Naive B cell (primary cell): Measurements from ENCODE around the gene ITIH3. TPM values are rescaled to one million over a fixed set of nuclear protein-coding genes. Genes with fewer than 3 reads are reported as not detected.
A peak's percentile ranks its signal among the peaks of the same experiment; 100 is the strongest.

Experiments used
- ATAC-seq, 2 donors: fragments of 150-1000 bp; cut with Tn5 transposase; 2 replicates each; pipeline ENCODE4 v1.10.0; 2021; ENCODE audit warnings: low read depth in 2 of 2, mild to moderate bottlenecking in 2 of 2, moderate library complexity in 2 of 2
- DNase-seq: peaks from one replicate; pipeline ENCODE4 v3.0.0; 2022
- H3K27ac Mint-ChIP-seq, 6 donors: one replicate each; pipeline ENCODE4 v1.8.0; 2020 to 2022; ENCODE audit warnings: mild to moderate bottlenecking in 6 of 6, mixed read lengths in 6 of 6, moderate library complexity in 5 of 6, inconsistent platforms in 2 of 6
- H3K27me3 Mint-ChIP-seq, 3 donors: one replicate each; pipeline ENCODE4 v1.8.0; 2021 to 2022; ENCODE audit warnings: mixed read lengths in 3 of 3, mild to moderate bottlenecking in 1 of 3
- H3K36me3 Mint-ChIP-seq, 2 donors: one replicate each; pipeline ENCODE4 v1.8.0; 2020 to 2022; ENCODE audit warnings: mixed read lengths in 2 of 2, inconsistent platforms in 1 of 2, mild to moderate bottlenecking in 1 of 2
- H3K4me1 Mint-ChIP-seq, 3 donors: one replicate each; pipeline ENCODE4 v1.8.0; 2020 to 2022; ENCODE audit warnings: mixed read lengths in 3 of 3, inconsistent platforms in 1 of 3, mild to moderate bottlenecking in 1 of 3, moderate library complexity in 1 of 3
- H3K4me3 Mint-ChIP-seq, 8 donors: one replicate each; pipeline ENCODE4 v1.8.0; 2020 to 2022; ENCODE audit warnings: mild to moderate bottlenecking in 8 of 8, mixed read lengths in 8 of 8, moderate library complexity in 8 of 8, inconsistent platforms in 2 of 8
- H3K9me3 Mint-ChIP-seq, 7 donors: one replicate each; pipeline ENCODE4 v1.8.0; 2020 to 2022; ENCODE audit warnings: mixed read lengths in 7 of 7, mild to moderate bottlenecking in 5 of 7, inconsistent platforms in 2 of 7, moderate library complexity in 1 of 7
- polyA plus RNA-seq, 6 donors: library from polyadenylated mRNA; unstranded; fragments of 300-500 nt; fragmentation: Illumina TruSeq; gene quantifications; one replicate each; pipeline ENCODE4 v1.2.3, GENCODE V29; 2021; ENCODE audit warnings: low read depth in 6 of 6

Gene ITIH3
- polyA plus RNA-seq, 6 donors from 2014 or later: not detected

DNA sequence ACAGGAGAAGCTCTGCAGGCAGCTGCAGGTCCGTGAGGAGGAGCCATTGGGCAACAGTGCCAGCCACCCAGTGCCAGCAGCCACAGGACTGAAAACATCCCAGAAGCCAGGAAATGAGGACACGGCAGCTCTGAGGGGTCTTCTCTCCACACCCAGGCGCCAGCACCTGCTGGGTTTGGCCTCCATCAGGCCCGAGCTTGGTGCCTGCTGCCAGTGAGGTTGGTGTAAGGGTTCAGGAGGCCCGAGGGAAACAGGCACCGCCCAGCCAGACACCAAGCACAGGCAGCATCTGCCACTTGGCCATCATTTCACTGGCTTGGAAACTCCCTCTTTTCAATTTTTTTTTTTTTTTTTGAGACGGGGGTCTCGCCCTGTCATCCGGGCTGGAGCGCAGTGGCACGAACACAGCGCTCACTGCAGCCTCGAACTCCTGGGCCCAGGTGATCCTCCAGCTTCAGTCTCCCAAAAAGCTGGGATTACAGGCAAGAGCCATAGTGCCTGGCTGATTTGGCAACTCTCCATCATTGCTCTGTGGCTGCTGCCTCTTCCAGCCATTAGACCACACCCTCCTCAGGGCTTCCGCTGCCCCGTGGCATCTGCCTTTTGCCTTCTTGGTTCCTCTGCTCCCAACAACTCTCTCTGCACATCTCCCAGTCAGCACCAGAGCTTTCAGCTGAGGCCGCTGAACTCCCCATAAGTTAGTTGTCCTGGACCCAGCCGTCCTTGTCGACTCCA lies 1.5 kb upstream of the ITIH3 start:
- DNase-seq: no peak
- H3K27ac Mint-ChIP-seq: peak overlapping the region in 1 of 6 donors; percentile 78
- H3K4me3 Mint-ChIP-seq: no peak overlapping the region
- no peaks in the 10 kb centered on the region for H3K27me3 Mint-ChIP-seq
- peaks cover 0 to 2% (median 0%) of the 10 kb centered on the region in 3 donors for H3K4me1 Mint-ChIP-seq
- H3K9me3 Mint-ChIP-seq: peaks cover 0 to 2% (median 0%) of the 10 kb centered on the region in 7 donors
- H3K36me3 Mint-ChIP-seq: no peaks in the 10 kb centered on the region
- no peak for ATAC-seq

DNA sequence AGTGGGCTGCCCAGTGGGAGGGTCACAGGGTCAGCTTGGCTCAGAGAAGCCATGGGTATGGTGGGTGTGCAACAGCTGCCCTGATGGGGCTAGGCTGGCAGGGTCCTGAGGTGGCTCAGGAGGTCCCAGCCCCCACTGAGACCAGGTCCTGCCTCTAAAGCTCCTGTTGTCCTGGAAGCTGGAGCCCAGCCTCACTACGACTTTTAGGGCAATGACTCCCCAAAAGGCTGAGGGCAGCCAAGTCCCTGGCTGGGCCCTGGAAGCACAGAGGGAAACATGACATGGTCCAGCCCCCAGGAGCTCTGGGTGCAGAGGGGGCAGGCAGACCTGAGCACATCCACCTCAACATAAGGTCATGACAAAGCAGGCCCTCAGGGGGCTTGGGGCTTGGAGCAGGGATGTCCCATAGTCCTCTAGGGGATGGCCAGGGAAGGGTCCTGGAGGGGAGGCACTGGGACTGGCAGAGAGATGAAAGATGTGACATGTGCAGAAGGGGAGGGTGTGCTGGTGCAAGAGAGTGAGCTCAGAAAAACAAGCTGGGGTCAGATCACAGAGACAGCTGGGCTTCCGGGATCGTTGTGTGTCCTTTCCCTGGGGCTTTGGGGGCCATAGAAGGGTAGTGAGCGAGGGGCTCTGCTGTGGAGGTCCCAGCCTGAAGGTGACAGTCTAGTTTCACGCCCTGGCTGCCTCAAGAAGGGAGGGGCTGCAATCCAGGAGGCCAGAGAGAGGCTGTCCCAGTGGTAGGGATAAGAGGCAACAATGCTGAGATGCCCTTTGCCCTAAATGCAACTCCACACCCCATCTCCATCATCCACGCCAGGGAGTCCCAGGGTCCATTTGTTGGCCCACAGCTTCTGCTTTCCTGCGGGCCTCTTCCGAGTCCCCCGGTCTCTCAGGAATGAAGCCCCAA lies 639 bp upstream of the ITIH3 start:
- DNase-seq (no peak), ATAC-seq (no peak)
- no peaks in the 10 kb centered on the region for H3K27me3 Mint-ChIP-seq
- H3K27ac Mint-ChIP-seq: peak overlapping the region in 1 of 6 donors; percentile 78
- H3K9me3 Mint-ChIP-seq: peaks cover 0 to 2% (median 0%) of the 10 kb centered on the region in 7 donors
- H3K4me1 Mint-ChIP-seq: peaks cover 0 to 2% (median 0%) of the 10 kb centered on the region in 3 donors
- H3K4me3 Mint-ChIP-seq: no peak overlapping the region
- no peaks in the 10 kb centered on the region for H3K36me3 Mint-ChIP-seq

DNA sequence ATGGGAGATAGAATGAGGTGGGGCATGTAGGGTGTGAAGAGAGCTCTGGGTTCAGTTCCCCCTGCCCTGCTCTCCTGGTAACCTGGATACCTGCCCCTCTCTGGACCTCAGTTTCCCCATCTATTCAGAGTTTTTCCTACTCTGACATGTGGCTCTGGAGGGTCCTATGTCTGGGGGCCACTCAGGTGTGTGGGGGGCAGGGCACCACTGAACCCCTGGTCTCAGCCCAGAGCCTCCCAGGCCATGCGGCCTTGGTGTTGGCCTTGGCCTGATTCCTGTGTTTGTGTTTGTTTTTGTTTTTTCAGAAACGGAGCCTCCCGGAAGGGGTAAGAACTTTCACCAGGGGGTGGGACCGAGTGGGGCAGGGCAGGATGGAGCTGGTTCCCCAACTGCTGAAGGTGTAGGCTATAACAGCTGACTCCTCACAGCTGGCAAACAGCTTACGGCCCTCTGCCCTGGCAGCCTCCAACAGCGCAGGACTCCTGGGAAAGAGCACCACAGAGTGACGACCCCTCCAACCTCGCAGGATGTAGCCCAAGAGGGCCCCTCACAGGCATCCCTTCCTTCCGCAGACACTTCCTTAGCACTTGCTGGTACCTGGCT lies 803 bp downstream of the ITIH3 start:
- no peaks in the 10 kb centered on the region for H3K27me3 Mint-ChIP-seq
- ATAC-seq (no peak), DNase-seq (no peak)
- H3K27ac Mint-ChIP-seq: peak overlapping the region in 1 of 6 donors; percentile 64
- H3K9me3 Mint-ChIP-seq: peaks cover 0 to 2% (median 0%) of the 10 kb centered on the region in 7 donors
- H3K4me3 Mint-ChIP-seq: no peak overlapping the region
- peaks cover 0 to 2% (median 0%) of the 10 kb centered on the region in 3 donors for H3K4me1 Mint-ChIP-seq
- H3K36me3 Mint-ChIP-seq: no peaks in the 10 kb centered on the region

DNA sequence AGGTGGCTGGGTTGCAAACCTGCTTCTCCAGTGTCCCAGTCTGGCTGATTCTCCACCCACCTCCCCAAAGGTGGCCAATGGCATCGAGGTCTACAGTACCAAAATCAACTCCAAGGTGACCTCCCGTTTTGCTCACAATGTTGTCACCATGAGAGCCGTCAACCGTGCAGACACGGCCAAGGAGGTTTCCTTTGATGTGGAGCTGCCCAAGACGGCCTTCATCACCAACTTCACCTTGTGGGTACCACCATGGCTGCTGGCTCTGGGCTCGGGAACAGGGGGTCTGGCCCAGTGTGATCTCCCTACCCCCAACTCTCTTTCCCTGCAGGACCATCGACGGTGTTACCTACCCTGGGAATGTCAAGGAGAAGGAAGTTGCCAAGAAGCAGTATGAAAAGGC lies 1.8 kb downstream of the ITIH3 start:
- no peak overlapping the region for H3K4me3 Mint-ChIP-seq
- DNase-seq (no peak), ATAC-seq (no peak)
- H3K36me3 Mint-ChIP-seq: no peaks in the 10 kb centered on the region
- peaks cover 0 to 2% (median 0%) of the 10 kb centered on the region in 7 donors for H3K9me3 Mint-ChIP-seq
- H3K27ac Mint-ChIP-seq: no peak overlapping the region
- no peaks in the 10 kb centered on the region for H3K27me3 Mint-ChIP-seq
- peaks cover 0 to 2% (median 0%) of the 10 kb centered on the region in 3 donors for H3K4me1 Mint-ChIP-seq

DNA sequence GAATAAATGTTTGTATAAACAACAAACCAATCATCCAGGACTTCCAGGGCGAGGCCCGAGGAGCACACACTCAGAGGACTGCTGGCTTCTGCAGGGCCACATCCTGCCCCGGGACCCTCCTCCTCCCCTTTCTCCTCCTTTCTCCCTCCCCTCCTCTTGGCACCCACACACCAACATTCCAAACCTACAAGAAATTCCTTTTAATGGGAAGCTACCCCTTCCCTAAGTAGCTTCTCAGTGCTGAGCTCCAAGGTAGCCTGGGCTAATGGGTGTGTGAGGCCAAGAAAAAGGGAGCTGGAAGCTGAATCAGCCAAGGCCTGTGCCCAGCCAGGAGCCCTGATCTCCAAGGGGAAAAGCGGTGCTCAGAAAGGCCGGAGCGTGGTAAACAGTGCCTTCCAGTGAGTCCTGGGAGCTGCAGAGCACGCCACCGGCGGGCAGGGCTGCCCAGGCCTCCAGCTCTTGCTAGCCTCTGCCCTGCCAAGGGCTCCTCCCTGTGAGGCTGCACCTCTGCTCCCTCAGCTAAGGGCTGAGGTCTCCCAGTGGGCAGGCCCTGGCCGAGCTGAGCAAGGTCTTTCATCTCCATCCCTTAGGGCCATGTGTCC lies 3.9 kb downstream of the ITIH3 start:
- no peaks in the 10 kb centered on the region for H3K27me3 Mint-ChIP-seq
- no peaks in the 10 kb centered on the region for H3K36me3 Mint-ChIP-seq

DNA sequence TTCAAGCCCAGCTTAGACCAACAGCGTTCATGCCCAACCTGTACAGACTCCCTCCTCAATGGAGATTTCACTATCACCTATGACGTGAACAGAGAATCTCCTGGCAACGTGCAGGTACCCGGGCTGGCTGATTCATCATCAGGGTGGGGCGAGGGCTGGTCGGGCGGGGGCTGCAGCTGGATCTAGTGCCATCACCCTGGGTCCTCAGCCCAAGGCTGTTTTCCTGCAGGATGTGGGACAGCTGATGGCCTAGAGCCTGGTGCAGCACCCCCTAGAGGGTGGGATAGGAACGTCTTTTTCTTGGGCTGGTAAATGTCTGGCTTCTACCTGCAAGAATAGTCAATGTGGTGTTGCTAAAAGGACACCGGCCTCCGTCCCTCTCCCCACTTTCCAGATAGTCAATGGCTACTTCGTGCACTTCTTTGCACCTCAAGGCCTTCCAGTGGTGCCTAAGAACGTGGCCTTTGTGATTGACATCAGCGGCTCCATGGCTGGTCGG lies 4.4 kb downstream of the ITIH3 start:
- H3K27ac Mint-ChIP-seq: peak overlapping the region in 1 of 6 donors; percentile 58
- H3K4me3 Mint-ChIP-seq: no peak overlapping the region
- DNase-seq (no peak), ATAC-seq (peak in 1 of 2 donors; percentile 28)
- no peaks in the 10 kb centered on the region for H3K36me3 Mint-ChIP-seq
- H3K27me3 Mint-ChIP-seq: no peaks in the 10 kb centered on the region
- peaks cover 0 to 2% (median 0%) of the 10 kb centered on the region in 7 donors for H3K9me3 Mint-ChIP-seq
- no peaks in the 10 kb centered on the region for H3K4me1 Mint-ChIP-seq

More for the DNA sequence above, 3.9 kb downstream of the ITIH3 start:
- Mint-ChIP-seq H3K4me1 (peaks cover 0 to 2% (median 0%) of the 10 kb centered on the region in 3 donors), H3K9me3 (peaks cover 0 to 2% (median 0%) of the 10 kb centered on the region in 7 donors), H3K27ac (peak overlapping the region in 1 of 6 donors; percentile 58), H3K4me3 (no peak overlapping the region)
- ATAC-seq (no peak), DNase-seq (no peak)

DNA sequence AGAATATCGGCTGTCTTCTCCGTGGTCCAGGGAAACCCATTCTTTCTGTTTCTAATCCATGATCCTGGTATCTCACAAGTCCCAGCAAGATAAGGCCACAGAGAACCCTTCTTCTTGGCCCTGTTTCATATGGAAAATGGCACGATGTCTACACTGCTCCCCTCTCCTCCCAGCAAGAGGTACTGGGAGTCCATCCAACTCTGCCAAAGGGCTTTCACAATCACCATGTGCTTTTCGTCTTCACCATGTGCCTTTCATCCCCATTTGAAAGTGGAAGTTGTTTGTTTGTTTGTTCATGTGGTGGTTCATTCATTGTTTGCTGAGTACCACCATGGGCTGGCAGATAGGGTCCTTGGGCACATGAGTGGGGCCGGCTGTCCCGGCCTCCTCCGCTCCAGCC lies 5.5 kb downstream of the ITIH3 start:
- Mint-ChIP-seq H3K4me3 (no peak overlapping the region), H3K27ac (no peak overlapping the region), H3K27me3 (no peaks in the 10 kb centered on the region), H3K9me3 (peaks cover 0 to 2% (median 0%) of the 10 kb centered on the region in 7 donors), H3K4me1 (no peaks in the 10 kb centered on the region), H3K36me3 (no peaks in the 10 kb centered on the region)
- DNase-seq: no peak
- no peak for ATAC-seq

DNA sequence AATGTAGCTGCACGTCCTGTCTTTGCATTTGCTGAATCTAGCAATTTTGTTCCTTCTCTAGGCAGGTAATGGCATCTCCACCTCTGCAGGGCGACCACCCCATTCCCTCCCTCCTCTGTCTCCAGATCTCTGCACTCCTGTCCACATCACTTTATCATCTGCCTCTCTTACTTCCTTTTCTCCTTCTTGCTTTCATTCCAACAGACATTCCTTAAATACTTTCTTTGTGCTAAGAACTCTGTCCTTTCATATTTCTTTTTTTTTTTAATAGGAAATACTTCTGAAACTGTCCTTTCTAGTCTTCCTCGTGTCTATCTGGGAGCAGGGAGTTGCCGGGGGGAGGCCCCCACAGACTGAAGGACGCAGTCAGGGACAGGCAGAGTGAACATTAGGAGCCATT lies 7.2 kb downstream of the ITIH3 start:
- no peaks in the 10 kb centered on the region for H3K27me3 Mint-ChIP-seq
- no peak overlapping the region for H3K27ac Mint-ChIP-seq
- H3K9me3 Mint-ChIP-seq: no peaks in the 10 kb centered on the region
- H3K4me1 Mint-ChIP-seq: no peaks in the 10 kb centered on the region
- ATAC-seq: no peak
- no peak for DNase-seq
- H3K4me3 Mint-ChIP-seq: no peak overlapping the region
- H3K36me3 Mint-ChIP-seq: no peaks in the 10 kb centered on the region

DNA sequence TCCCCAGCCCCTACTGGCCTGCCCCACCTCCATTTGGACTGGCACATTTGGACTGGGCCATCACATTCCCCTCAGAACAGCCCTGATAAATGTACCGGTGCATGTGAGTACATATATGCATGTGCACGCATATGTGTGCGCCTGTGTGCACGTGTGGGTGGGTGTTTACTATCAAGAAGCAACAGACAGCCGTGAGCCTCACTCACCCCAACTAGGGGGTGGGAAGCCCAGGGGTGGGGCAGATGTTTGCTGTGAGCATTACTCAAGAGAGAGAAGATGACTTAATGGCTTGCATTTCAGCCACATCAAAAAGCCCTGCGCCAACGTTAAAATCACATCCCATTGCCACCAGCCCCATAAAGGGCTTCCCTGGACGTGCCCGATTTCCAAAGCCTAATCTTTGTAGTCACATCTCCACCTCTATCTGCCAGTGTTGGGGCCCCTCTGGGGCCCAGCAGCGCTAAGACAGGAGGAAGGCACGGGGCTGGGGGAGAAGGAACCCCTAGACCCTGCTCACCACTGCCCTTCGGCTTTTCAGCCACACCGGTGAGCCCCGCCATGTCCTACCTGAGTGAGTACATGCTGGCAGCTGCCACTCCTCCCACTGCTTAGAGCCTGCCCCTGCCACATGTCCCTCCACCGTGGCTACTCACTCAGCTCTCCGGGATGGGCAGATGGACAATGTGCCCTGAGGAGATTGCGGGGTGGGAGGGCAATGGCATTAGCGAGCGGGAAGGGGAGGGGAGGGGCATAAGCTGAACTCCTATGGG lies 10.9 kb downstream of the ITIH3 start:
- Mint-ChIP-seq H3K9me3 (peaks cover 0 to 2% (median 0%) of the 10 kb centered on the region in 7 donors), H3K27ac (no peak overlapping the region), H3K4me3 (no peak overlapping the region), H3K4me1 (no peaks in the 10 kb centered on the region), H3K36me3 (no peaks in the 10 kb centered on the region), H3K27me3 (no peaks in the 10 kb centered on the region)
- ATAC-seq: no peak
- DNase-seq: no peak

DNA sequence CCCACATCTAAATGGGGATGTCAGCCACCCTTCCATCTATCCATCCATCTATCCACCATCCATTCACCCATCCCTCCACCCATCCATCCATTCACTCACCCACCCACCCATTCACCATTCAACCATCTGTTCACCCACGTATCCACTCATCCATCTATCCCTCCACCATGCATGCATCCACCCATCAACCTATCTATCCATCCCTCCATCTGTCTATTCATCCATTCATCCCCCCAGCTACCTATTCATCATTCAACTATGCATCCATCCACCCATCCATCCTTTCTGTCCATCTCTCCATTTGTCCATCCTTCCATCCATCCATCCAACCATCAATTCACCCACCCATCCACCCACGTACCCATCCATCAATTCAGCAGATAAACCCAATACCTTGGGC lies 14.6 kb downstream of the ITIH3 start:
- ATAC-seq: no peak

DNA sequence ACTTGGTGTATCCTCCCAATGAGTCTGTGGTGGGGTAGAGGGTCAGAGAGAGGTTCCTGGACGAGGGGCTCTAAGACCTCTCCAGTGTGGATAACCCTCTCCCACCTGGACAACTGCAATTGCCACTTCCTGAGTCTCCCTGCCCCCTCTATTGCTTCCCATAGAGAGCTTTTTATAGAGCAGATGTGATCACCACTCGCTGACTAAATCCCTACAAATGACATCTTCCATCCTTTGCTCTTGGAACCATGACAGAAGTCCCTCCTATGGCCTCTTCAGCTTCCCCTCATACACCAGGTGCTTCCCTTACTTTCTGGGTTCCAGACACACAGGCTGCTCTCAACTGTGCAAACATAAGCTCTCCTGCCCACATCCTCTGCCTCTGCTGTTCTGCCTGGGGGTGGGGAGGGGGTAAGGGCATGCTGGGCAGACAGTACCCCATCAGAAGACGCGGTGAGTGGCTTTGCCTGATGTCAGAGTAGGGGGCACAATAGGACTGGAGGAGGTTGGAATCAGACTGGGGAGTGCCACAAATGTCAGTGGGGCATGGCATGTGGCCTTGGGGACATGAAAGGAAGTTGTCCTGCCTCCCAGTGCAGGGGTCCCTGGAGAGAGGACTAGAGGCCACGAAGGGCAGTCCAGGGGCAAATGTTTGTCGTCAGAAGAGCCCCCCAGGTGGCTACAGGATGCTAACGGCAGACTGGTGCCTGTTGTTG lies 15.2 kb downstream of the ITIH3 start:
- no peak for ATAC-seq
- H3K4me1 Mint-ChIP-seq: no peaks in the 10 kb centered on the region
- peak overlapping the region in 2 of 6 donors; percentile 16 to 51 for H3K27ac Mint-ChIP-seq
- no peak overlapping the region for H3K4me3 Mint-ChIP-seq
- H3K36me3 Mint-ChIP-seq: no peaks in the 10 kb centered on the region
- no peaks in the 10 kb centered on the region for H3K27me3 Mint-ChIP-seq
- peaks cover 0 to 2% (median 0%) of the 10 kb centered on the region in 7 donors for H3K9me3 Mint-ChIP-seq
- DNase-seq: no peak

More for the DNA sequence above, 14.6 kb downstream of the ITIH3 start:
- Mint-ChIP-seq H3K9me3 (peaks cover 0 to 2% (median 0%) of the 10 kb centered on the region in 7 donors), H3K27ac (peak overlapping the region in 2 of 6 donors; percentile 1 to 4), H3K4me3 (no peak overlapping the region), H3K27me3 (no peaks in the 10 kb centered on the region), H3K36me3 (no peaks in the 10 kb centered on the region), H3K4me1 (no peaks in the 10 kb centered on the region)
- no peak for DNase-seq

DNA sequence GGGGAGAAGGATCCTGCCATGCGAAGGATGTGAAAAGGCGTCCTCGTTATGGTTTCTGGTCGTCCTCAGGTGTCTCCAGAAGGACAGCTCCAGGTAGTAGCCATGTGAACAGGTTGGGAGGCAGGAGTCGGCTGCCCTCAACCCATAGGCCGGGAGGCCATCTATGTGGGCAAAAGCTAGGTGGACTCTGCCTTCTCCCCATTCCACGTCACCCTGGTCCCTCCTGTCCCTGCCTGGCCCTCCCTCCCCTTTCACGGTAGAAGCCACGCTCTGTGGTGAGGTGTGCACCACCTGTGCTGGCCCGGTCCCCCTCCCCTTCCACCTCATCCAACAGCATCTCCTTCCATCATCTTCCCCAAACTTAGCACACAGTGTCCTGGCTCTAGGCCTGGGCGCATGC lies 16.3 kb downstream of the ITIH3 start:
- H3K27ac Mint-ChIP-seq: peak overlapping the region in 1 of 6 donors; percentile 62
- H3K4me1 Mint-ChIP-seq: no peaks in the 10 kb centered on the region
- H3K9me3 Mint-ChIP-seq: peaks cover 0 to 2% (median 0%) of the 10 kb centered on the region in 7 donors
- H3K27me3 Mint-ChIP-seq: no peaks in the 10 kb centered on the region
- DNase-seq (no peak), ATAC-seq (no peak)
- H3K36me3 Mint-ChIP-seq: no peaks in the 10 kb centered on the region
- no peak overlapping the region for H3K4me3 Mint-ChIP-seq
